Cardiac fibroblast (primary cell): ENCODE data around the gene NPAS2.

ENCODE experiments used
- DNase-seq, 2 donors: peaks; one replicate each; pipeline versions ENCODE4 v3.0.0 to v3.0.0-alpha.2; 2010; ENCODE audit warnings: low read depth in 2 of 2
- H3K4me3 ChIP-seq, 2 donors: replicated peaks in 1 of 2; 1 replicate in 1 of 2; 2 replicates in 1 of 2; pipeline ENCODE4 v1.5.1; 2011; ENCODE audit warnings: low read depth in 2 of 2, low read length in 2 of 2, mild to moderate bottlenecking in 2 of 2, moderate library complexity in 1 of 2
- TF ChIP-seq, protein P1 (sequence below): IDR thresholded peaks from one replicate; pipeline ENCODE4 v1.5.1; 2011; ENCODE audit warnings: low read depth, mild to moderate bottlenecking, low read length, inconsistent platforms

Gene NPAS2

DNA sequence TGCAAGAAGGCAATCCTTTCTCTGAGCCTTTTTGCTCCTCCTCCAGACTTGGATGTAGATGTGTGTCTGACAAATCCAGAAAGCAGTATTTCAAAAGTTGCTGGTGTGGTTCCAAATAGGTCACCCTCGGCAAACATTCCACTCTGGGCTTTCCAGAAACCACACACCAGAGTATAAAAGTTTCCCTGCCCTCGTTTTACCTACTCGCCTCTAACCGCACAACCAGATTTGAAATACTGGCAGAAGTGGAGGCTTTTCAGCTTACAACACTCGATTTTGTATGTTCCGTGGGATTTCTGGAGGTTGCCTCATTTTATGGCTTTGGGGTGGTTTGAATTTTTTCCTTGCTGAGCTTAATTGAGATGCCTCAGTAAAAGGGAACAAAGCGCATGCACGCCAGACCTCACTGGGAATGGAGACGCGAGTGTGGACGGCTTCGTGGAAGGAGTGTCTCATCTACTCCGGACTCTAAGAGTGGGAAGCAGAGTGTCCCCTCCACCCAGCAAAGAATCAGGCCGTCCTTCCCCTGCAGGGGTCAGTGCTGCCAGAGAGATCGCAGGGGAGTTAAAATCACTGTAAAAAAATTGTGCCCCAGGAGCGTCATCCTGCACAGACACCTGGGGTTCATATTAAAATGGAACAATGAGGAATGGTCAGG, 138.2 kb downstream of the NPAS2 start:
- TF ChIP-seq, protein P1, sequence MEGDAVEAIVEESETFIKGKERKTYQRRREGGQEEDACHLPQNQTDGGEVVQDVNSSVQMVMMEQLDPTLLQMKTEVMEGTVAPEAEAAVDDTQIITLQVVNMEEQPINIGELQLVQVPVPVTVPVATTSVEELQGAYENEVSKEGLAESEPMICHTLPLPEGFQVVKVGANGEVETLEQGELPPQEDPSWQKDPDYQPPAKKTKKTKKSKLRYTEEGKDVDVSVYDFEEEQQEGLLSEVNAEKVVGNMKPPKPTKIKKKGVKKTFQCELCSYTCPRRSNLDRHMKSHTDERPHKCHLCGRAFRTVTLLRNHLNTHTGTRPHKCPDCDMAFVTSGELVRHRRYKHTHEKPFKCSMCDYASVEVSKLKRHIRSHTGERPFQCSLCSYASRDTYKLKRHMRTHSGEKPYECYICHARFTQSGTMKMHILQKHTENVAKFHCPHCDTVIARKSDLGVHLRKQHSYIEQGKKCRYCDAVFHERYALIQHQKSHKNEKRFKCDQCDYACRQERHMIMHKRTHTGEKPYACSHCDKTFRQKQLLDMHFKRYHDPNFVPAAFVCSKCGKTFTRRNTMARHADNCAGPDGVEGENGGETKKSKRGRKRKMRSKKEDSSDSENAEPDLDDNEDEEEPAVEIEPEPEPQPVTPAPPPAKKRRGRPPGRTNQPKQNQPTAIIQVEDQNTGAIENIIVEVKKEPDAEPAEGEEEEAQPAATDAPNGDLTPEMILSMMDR, result no peak
- peak; percentile 77 to 93 for DNase-seq
- no peak overlapping the region for H3K4me3 ChIP-seq

DNA sequence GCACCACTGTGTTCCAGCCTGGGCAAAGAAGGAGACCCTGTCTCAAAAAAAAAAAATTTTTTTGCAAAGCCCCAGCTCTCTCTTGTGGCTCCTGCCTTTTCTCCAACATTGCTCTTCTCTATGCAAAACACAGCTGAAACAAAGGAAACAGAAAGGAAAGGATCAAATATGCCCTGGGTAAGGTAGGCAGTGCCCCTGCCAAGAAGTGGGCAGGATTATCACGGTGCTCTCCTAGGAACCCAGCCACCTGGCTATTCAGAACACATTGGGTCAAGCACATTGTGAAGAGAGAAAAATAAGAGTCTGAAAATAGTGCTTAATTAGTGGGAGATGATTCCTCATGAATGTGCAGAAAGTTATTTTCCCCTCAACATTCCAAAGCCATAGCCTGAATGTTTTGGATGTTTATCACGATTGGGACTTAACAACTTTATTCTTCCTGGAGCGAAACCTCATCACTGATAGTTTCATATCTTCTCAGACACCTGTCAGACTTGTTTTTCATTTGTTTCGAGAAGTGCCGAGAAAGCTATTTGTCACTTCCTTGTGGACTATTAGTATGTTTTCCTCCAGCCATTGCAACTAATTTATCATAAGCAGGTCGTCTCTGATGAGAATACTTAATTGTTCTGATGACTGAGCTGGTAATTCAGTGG, 139.4 kb downstream of the NPAS2 start:
- TF ChIP-seq, protein P1, result no peak
- H3K4me3 ChIP-seq, result no peak overlapping the region
- DNase-seq, result peak in 1 of 2 donors; percentile 16

DNA sequence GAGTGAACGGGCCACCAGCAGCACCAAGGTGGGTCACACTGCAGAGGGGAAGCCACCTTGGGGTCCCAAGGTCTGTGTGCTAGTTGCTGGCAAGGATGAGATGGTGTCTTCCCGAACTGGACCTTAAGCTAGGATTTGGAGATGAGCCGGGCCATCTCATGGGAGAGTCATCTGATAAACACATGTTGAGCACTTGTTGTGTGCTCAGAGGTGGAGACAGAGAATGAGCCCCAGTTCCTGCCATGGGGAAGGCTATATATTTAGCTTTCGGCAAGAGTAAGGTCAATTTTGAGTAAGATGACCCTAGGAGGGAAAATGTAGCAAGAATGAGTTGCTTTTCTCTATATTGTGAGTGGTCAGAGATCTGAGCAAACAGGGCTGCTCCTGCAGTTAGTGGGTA, 140.7 kb downstream of the NPAS2 start:
- TF ChIP-seq, protein P1, result no peak

DNA sequence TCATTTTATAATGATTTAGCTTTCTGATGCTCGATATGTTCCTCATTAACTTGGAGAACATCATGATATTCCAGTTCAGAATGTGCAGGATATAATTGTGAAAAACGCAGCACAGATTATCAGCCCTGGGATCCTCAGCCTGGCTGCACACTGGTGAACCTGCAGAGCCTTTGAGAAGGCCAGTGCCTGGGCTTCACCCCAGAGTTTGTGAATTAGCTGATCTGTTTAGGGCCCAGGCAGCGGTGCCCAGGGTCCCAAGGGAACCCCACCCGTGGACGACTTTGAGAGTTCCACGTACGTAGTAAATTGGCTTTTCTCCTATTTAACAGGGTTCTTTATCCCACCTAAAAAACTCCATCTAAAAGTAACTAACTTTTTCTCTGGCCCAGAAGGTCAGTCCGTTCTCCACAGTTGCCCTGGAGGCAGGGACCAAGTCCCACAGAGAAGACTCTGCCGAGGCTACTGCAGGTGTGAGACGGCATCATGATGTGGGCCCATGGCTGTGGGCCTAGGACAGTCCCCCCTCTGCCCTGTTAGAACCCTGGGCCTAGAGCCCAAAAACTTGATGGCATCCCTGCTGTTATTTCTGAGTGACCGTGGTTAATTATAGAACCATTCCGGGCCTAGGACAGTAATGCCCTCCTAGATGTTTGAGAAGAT, 142.6 kb downstream of the NPAS2 start:
- H3K4me3 ChIP-seq, result no peak overlapping the region
- TF ChIP-seq, protein P1, result no peak
- no peak for DNase-seq

More for the DNA sequence above, 140.7 kb downstream of the NPAS2 start:
- no peak for DNase-seq
- H3K4me3 ChIP-seq, result no peak overlapping the region

DNA sequence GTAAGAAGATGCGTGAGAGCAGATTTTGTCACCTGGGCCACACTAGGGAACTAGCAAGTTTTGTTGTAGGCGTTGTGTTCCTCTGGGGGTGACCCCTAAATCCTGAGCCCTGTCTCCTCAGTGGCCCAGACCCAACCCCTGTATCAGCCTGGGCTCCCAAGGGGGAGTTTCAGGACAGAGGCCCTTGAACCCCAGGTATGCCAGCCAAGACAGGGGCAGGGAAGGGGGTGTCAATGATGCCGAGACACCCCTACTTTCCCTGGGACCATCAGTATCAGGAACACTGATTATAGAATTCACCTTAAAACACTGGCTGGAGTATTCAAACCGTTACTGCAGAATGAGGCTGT, 143.1 kb downstream of the NPAS2 start:
- H3K4me3 ChIP-seq, result no peak overlapping the region
- TF ChIP-seq, protein P1, result no peak
- DNase-seq, result no peak

DNA sequence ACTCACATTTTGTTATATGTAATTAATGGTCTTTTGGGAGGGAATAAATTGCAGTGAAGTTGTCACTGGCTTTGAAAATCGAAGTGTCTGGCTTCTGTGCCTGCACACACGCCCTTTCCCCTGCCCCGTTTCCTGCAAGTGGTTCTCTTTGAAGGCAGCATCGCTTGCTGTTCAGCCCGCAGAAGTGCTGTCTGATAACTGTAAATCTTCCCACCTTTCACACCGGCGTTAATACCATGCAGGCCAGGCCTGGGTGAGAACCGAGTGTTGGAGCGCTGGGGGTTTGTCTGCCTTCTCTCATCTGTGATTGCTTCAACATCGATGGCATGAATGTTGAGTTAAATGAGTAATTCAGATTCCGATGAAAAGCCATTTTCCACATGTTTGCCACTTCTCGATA, 144.3 kb downstream of the NPAS2 start:
- DNase-seq, result no peak
- H3K4me3 ChIP-seq, result no peak overlapping the region
- TF ChIP-seq, protein P1, result no peak
